HCT116 (cell line): ENCODE measurements around the gene CDK5R1. TPM values are rescaled to one million over a fixed set of nuclear protein-coding genes. Genes with fewer than 3 reads are reported as not detected.

ENCODE experiments used
- ATAC-seq: fragments of 200-7000 bp; cut with Tn5 transposase; 2 replicates; pipeline ENCODE4 v1.9.1; 2020; ENCODE audit warnings: mild to moderate bottlenecking, moderate library complexity
- BruUV-seq: library from RNA; stranded (reverse); fragments of 400-500 nt; replicated peaks from 2 replicates; lab custom pipeline; 2021; lab: Mats Ljungman, UMichigan
- CTCF ChIA-PET: fragments of 300-600 bp; sonication (Branson Sonifier 250); formaldehyde crosslinking; loops from one replicate; lab custom pipeline; 2021; ENCODE audit warnings: antibody characterized with exemption; lab: Charles Lee
- POLR2A ChIA-PET: fragments of 300-600, 350-600 bp; sonication (Branson Sonifier 250); formaldehyde crosslinking; loops from one replicate; lab custom pipeline; 2021; ENCODE audit warnings: antibody characterized with exemption; lab: Charles Lee
- RAD21 ChIA-PET, 2 experiments: fragments of 300-600 bp; sonication (Branson Sonifier 250); formaldehyde crosslinking; loops; one replicate each; lab custom pipeline; 2023; ENCODE audit warnings: low total read pairs in 2 of 2; ENCODE audit not compliant: uncharacterized antibody in 2 of 2, unreplicated experiment in 2 of 2, low non-redundant PET in 1 of 2; lab: Charles Lee
- DNase-seq: peaks from one replicate; pipeline ENCODE4 v3.0.0-alpha.2; 2010; ENCODE audit warnings: low read depth, low spot score
- H2AFZ ChIP-seq: fragments of 200-600 bp; shearing (Covaris generic), sonication (generic); 2 replicates; pipeline ENCODE4 v1.6.1; 2017; ENCODE audit warnings: low read depth, mixed run types, mixed read lengths, antibody characterized with exemption, low read length; ENCODE audit not compliant: poor library complexity, severe bottlenecking
- H3K27ac ChIP-seq: 2 replicates; pipeline ENCODE4 v1.5.1; 2012; ENCODE audit warnings: low read depth, low read length
- H3K27me3 ChIP-seq: fragments of 200-600 bp; sonication (generic); 2 replicates; pipeline ENCODE4 v1.6.1; 2016; ENCODE audit warnings: mixed run types, low read length, mixed read lengths; ENCODE audit not compliant: insufficient read depth
- H3K36me3 ChIP-seq, 2 experiments: fragments of 200-500 bp in 1 of 2; fragments of 200-600 bp in 1 of 2; sonication (Bioruptor generic) in 1 of 2; sonication (generic) in 1 of 2; 2 replicates each; pipeline versions ENCODE4 v1.5.1 to v1.6.1; 2014 to 2016; ENCODE audit warnings: low read length in 2 of 2, inconsistent platforms in 1 of 2, mixed read lengths in 1 of 2, mixed run types in 1 of 2; ENCODE audit not compliant: insufficient read depth in 2 of 2, control insufficient read depth in 1 of 2
- H3K4me1 ChIP-seq, 2 experiments: fragments of 200-600 bp in 1 of 2; sonication (generic) in 1 of 2; 2 replicates each; pipeline versions ENCODE4 v1.5.1 to v1.6.1; 2012 to 2017; ENCODE audit warnings: low read length in 2 of 2, inconsistent platforms in 1 of 2, mild to moderate bottlenecking in 1 of 2, mixed read lengths in 1 of 2, mixed run types in 1 of 2, moderate library complexity in 1 of 2; ENCODE audit not compliant: insufficient read depth in 2 of 2, control insufficient read depth in 1 of 2
- H3K4me2 ChIP-seq: fragments of 200-600 bp; sonication (generic); 2 replicates; pipeline ENCODE4 v1.6.1; 2017; ENCODE audit warnings: mixed run types, low read length, mixed read lengths
- H3K4me3 ChIP-seq, 2 experiments: fragments of 200-600 bp in 1 of 2; sonication (generic) in 1 of 2; replicated peaks in 1 of 2; 2 replicates each; pipeline ENCODE4 v1.5.1; 2011 to 2016; ENCODE audit warnings: low read length in 2 of 2, control low read depth in 1 of 2, low read depth in 1 of 2, mild to moderate bottlenecking in 1 of 2, mixed read lengths in 1 of 2, mixed run types in 1 of 2
- H3K79me2 ChIP-seq: fragments of 200-600 bp; sonication (generic); 2 replicates; pipeline ENCODE4 v1.6.1; 2017; ENCODE audit warnings: mild to moderate bottlenecking, mixed run types, low read length, moderate library complexity, mixed read lengths; ENCODE audit not compliant: insufficient read depth
- H3K9ac ChIP-seq: fragments of 200-600 bp; sonication (generic); 2 replicates; pipeline ENCODE4 v1.6.1; 2016; ENCODE audit warnings: low read length, mixed read lengths
- H3K9me2 ChIP-seq: fragments of 200-600 bp; sonication (generic), shearing (Covaris generic); 2 replicates; pipeline ENCODE4 v1.6.1; 2017; ENCODE audit warnings: mixed run types, mild to moderate bottlenecking, moderate library complexity; ENCODE audit not compliant: insufficient read depth
- H3K9me3 ChIP-seq, 2 experiments: fragments of 200-500 bp in 1 of 2; fragments of 200-600 bp in 1 of 2; sonication (Bioruptor generic) in 1 of 2; sonication (generic) in 1 of 2; 2 replicates each; pipeline ENCODE4 v1.6.1; 2014 to 2017; ENCODE audit warnings: low read length in 2 of 2, mixed read lengths in 2 of 2, inconsistent platforms in 1 of 2, low read depth in 1 of 2, mild to moderate bottlenecking in 1 of 2, mixed run types in 1 of 2, moderate library complexity in 1 of 2; ENCODE audit not compliant: control insufficient read depth in 1 of 2, insufficient read depth in 1 of 2
- H4K20me1 ChIP-seq: fragments of 200-600 bp; sonication (generic), shearing (Covaris generic); 2 replicates; pipeline ENCODE4 v1.6.1; 2017; ENCODE audit warnings: mixed run types, mild to moderate bottlenecking, moderate library complexity; ENCODE audit not compliant: insufficient read depth
- ATF3 ChIP-seq: IDR thresholded peaks from 2 replicates; pipeline ENCODE4 v1.6.1; 2012
- CTCF ChIP-seq, 3 experiments: fragments of 200-600 bp in 1 of 3; sonication (generic) in 1 of 3; IDR thresholded peaks in 2 of 3; conservative IDR thresholded peaks in 1 of 3; 2 replicates each; pipeline ENCODE4 v1.5.1; 2012 to 2017; ENCODE audit warnings: low read depth in 2 of 3, low read length in 2 of 3, antibody characterized with exemption in 1 of 3, borderline replicate concordance in 1 of 3, control low read depth in 1 of 3, mild to moderate bottlenecking in 1 of 3, mixed read lengths in 1 of 3, mixed run types in 1 of 3, moderate library complexity in 1 of 3; ENCODE audit not compliant: insufficient read depth in 1 of 3
- EGR1 ChIP-seq: IDR thresholded peaks from 2 replicates; pipeline ENCODE4 v1.6.1; 2012; ENCODE audit warnings: low read depth
- ELF1 ChIP-seq: IDR thresholded peaks from 2 replicates; pipeline ENCODE4 v1.6.1; 2012; ENCODE audit warnings: low read depth, borderline replicate concordance
- EZH2 ChIP-seq: fragments of 200-600 bp; sonication (generic); IDR thresholded peaks from 2 replicates; pipeline ENCODE4 v1.6.1; 2017; ENCODE audit warnings: antibody characterized with exemption, mixed run types
- EZH2phosphoT487 ChIP-seq: fragments of 200-600 bp; IDR thresholded peaks from 2 replicates; pipeline ENCODE4 v1.6.1; 2018; ENCODE audit warnings: antibody characterized with exemption, borderline replicate concordance
- FOSL1 ChIP-seq: IDR thresholded peaks from 2 replicates; pipeline ENCODE4 v1.6.1; 2012; ENCODE audit warnings: low read depth
- JUND ChIP-seq: IDR thresholded peaks from 2 replicates; pipeline ENCODE4 v1.6.1; 2012
- MAX ChIP-seq: IDR thresholded peaks from 2 replicates; pipeline ENCODE4 v1.6.1; 2012
- POLR2AphosphoS5 ChIP-seq: IDR thresholded peaks from 2 replicates; pipeline ENCODE4 v1.6.1; 2011; ENCODE audit warnings: mild to moderate bottlenecking, low read depth, low read length, moderate library complexity
- REST ChIP-seq: IDR thresholded peaks from 2 replicates; pipeline ENCODE4 v1.6.1; 2012; ENCODE audit warnings: low read depth
- SP1 ChIP-seq: IDR thresholded peaks from 2 replicates; pipeline ENCODE4 v1.6.1; 2012; ENCODE audit warnings: low read depth
- TCF7L2 ChIP-seq: IDR thresholded peaks from 2 replicates; pipeline ENCODE4 v1.7.0; 2011; ENCODE audit warnings: borderline replicate concordance, inconsistent platforms; ENCODE audit not compliant: insufficient read depth, insufficient read length; ENCODE audit errors: extremely low read depth
- YY1 ChIP-seq: IDR thresholded peaks from 2 replicates; pipeline ENCODE4 v1.6.1; 2011; ENCODE audit warnings: low read length, low read depth, moderate library complexity, mild to moderate bottlenecking; ENCODE audit not compliant: insufficient replicate concordance; ENCODE audit errors: extremely low read depth
- ZFX ChIP-seq: fragments of 450-650 bp; IDR thresholded peaks from 2 replicates; pipeline ENCODE4 v1.6.1; 2017
- ZNF274 ChIP-seq: fragments of 200-500 bp; sonication (Bioruptor generic); IDR thresholded peaks from 2 replicates; pipeline ENCODE4 v1.6.1; 2014; ENCODE audit warnings: mild to moderate bottlenecking, low read depth, low read length, inconsistent platforms
- intact Hi-C: fragments of 100-400 bp; cut with micrococcal nuclease; formaldehyde crosslinking; loops from 2 replicates; pipeline ENCODE4 v1.10.0; 2022
- total RNA-seq: library from RNA; stranded (reverse); gene quantifications from one replicate; pipeline ENCODE4 v1.2.1, GENCODE V29; 2021; ENCODE audit not compliant: unreplicated experiment

The CDK5R1 gene
- total RNA-seq, 1 experiment from 2014 or later, result 5.4 TPM

- ATAC-seq, result no peak
- Histone ChIP-seq H3K27me3 (no peaks in the 10 kb centered on the region), H3K4me3 (no peak overlapping the region), H3K9me3 (no peaks in the 10 kb centered on the region), H3K36me3 (peaks cover 78% of the 10 kb centered on the region in 2 experiments), H3K9ac (no peak overlapping the region), H2AFZ (no peak overlapping the region), H3K79me2 (peaks cover 17% of the 10 kb centered on the region; the same call in 1 of the 2 replicates)
- POLR2A ChIA-PET, result no interaction called here
- TF ChIP-seq TCF7L2, result no peak
- no peak for TF ChIP-seq ZNF274
- TF ChIP-seq MAX, result no peak
- TF ChIP-seq FOSL1, result no peak
- TF ChIP-seq SP1, result no peak
- TF ChIP-seq JUND, result no peak
- TF ChIP-seq EZH2phosphoT487, result no peak
- no peak for TF ChIP-seq EGR1
- no peak for TF ChIP-seq ATF3
- TF ChIP-seq ZFX, result no peak
- no peak for TF ChIP-seq CTCF (IDR thresholded peaks at IDR 0.05 in 2 of 3, conservative IDR thresholded peaks at IDR 0.05 in 1 of 3; ENCODE audit: borderline replicate concordance in 1 of 3, insufficient read depth in 1 of 3, low read depth in 2 of 3, low read length in 2 of 3)
- TF ChIP-seq POLR2AphosphoS5, result no peak
- no peak for TF ChIP-seq REST
- TF ChIP-seq EZH2, result no peak
- no peak for TF ChIP-seq YY1
- no peak for TF ChIP-seq ELF1
- TF ChIP-seq, all 23 proteins: peak for 0
- Histone ChIP-seq H4K20me1 (no peaks in the 10 kb centered on the region), H3K4me1 (no peaks in the 10 kb centered on the region), H3K9me2 (no peaks in the 10 kb centered on the region), H3K4me2 (no peak overlapping the region), H3K27ac (no peak overlapping the region)
- RAD21 ChIA-PET, result no interaction called here
- intact Hi-C loops, result no loop called here
- DNase-seq, result no peak
- CTCF ChIA-PET, result no interaction called here
- BruUV-seq, result no TSS peak
Observed at GRCh38 chr17:32477220-32477619, 9.6 kb upstream of the CDK5R1 start.
